NCI-H187 treated with DMSO at 0.1 percent for 48 hours (cell line): ENCODE results near the gene UGT1A10.

ENCODE experiments used
- DNase-seq: peaks from one replicate; lab custom pipeline; 2025; lab: John Stamatoyannopoulos, UW

The UGT1A10 gene

DNA sequence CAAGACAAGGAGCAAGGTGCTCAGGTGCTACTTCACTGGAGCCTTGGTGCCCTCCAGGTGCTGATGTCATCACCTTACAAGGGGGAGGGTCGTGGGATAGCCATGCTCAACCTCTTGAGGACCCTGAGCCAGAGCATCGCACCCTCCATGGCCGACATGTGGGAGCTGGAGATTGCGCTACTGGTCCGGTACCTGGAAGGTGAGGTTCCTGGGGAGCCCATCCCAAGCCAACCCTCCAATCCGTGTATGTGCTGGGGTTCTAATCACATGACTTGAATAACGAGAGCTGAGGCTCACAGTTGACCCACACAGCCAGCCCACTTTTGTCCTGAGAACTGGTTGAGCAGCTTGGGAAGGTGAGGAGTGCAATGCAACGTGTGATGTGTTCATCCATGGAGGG lies 167.7 kb downstream of the UGT1A10 start:
- no peak for DNase-seq

DNA sequence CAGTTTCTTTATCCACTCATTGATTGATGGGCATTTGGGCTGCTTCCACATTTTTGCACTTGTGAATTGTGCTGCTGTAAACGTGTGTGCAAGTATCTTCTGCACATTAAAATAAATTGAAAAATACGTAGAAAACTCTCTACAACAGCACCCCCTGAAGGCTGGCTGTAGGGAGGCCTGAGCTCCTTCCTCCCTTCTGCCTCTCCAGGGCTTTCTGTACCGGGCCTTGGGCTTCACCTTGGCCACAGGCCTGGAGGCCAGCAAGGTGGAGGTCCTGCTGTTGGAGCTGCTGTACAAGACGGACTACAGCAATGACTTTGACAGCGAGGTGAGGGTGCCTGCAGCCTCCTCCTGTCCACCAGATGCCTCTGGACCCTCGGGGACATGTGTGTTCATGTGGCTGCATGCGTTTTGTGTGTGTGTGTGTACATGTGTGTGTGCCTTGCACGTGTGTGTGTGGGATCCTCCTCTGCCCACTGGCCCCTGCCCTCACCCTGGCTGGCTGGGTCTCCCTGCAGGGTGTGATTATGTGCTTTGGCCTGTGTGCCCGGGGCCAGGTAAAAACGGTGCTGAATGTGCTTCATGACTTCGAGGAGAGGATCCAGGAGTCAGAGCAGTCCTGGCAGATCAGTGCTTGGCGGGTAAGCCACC lies 171.1 kb downstream of the UGT1A10 start:
- DNase-seq: no peak

DNA sequence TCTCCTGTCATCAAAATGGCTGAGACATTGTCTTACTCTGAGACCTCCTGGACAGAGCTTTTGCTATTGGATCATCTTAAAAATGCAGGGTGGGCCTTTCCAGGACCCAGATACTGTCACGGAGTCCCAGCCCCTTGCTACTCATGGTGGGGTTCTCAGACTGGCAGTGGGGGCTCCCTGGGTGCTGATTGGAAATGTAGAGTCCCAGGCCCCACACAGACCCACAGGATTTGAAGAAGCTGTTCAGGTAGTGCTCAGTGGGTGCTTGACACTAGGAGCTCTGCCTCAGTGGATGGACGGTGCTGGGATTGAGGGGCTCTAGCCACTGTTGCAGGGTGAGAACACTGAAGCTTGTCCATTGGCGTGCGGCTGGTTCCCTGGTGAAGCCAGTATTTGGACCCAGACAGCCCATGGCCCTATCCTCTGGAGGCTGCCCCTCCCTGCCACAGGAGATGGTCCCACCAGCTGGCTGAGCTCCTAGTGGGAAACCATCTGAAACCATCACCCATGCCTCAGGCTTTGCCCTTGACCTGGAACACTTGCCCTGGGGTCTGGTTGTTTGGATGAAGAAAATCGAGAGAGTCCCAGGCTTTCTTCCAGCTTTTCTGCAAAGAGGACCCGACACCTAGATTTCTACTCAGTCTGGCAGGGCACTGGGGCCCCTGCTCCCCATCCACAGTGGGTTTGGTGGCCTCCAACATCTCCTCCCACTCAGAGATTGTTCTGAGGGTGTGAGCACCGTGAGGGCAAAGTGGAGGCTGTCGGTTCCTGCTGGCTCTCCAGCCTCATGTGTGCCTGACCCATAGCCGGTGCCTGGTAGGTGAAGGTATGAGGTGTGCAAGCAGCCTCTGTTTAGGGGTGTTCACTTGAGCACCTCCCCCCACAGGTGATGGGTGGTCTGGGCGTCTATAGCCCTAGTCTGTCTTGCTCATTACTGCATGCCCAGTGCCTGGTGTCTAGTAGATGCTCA lies 172.0 kb downstream of the UGT1A10 start:
- no peak for DNase-seq

DNA sequence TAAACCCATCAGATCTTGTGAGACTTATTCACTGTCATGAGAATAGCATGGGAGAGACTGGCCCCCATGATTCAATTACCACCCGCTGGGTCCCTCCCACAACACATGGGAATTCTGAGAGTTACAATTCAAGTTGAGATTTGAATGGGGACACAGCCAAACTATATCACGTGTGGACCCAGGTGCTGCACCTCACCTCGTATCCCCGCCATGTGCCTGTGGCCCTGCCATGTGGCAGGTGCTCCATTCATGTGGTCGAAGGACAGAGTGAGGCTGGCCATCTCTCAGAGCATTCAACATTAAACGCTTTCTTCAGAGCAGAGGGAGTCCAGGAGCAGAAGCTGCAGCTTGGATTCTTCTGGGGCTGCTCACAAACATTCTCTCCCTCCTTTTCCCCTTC lies 174.1 kb downstream of the UGT1A10 start:
- no peak for DNase-seq

DNA sequence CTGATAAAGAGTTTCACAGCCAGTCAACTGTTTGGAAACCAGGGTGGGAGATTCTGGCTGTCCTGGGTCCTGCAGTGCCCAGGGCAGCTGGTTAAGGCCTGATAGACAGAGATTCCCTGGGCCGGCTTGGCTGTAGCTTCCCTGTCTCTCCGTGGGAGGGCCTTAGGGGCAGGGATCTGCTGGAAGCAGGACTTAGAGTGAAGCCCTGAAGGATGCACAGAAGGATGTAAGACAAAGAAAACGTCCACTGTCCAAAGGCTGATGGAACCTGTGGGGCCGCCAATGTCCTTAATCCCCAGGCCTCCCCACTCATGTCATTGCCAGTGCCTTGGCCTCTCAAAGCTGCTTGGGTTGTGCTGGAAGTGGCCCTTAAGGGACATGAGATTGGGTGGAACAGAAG lies 174.8 kb downstream of the UGT1A10 start:
- DNase-seq: no peak

DNA sequence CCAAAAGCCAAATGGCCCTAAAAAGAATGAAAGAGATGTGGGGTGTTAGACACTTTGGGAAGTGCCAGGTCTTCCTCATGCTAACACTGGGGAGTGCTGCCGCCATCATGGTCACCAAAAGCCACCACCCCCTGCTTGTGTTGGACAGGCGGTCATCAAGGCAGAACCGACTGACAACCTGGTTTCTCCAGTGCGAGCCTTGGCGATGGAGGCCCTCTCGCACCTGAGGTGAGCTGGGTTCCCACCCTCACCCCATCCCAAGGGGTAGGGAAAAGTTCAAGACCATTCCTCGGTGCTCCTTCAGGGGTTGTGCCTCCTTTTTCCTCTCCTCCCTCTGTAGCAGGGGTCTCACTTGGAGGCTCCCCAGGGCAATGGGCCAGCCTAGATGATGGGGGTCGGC lies 175.5 kb downstream of the UGT1A10 start:
- DNase-seq: no peak

DNA sequence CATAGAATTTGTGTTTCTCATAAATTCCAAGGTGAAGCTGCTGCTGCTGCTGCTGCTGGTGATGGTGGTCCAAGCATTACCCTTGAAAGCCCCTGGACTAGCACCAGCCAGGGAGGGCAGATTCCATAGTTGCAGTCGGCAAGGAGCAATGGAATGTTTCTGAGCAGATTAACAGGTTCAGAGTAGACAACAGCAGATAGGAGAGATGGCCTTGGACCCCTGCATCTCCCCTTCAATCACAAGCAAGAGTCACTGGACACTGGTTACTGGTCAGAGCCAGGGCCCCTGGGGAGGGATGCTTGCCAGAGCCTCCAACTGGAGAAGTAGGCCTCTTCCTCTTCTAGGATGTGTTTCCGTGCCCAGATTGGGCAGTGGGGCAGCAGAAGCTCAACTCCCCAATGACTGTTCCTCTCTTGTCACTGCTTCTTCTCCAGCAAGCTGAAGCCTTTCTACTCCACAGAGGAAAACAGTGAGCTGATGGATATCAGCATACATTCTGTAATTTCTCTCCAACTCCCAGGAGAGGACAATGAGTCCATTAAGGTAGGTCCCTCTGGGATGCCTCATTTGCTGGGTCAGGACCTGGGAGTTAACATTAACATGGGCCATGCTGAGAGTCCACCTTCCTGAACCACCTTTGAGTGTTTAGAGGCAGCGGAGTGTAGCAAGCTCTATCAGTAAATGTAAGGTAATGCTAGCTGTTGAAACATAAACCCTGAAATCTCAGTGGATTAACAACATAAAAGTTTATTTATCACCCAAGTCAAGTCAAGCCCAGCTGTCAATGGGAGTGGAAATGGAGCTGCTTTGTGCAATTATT lies 177.2 kb downstream of the UGT1A10 start:
- no peak for DNase-seq

DNA sequence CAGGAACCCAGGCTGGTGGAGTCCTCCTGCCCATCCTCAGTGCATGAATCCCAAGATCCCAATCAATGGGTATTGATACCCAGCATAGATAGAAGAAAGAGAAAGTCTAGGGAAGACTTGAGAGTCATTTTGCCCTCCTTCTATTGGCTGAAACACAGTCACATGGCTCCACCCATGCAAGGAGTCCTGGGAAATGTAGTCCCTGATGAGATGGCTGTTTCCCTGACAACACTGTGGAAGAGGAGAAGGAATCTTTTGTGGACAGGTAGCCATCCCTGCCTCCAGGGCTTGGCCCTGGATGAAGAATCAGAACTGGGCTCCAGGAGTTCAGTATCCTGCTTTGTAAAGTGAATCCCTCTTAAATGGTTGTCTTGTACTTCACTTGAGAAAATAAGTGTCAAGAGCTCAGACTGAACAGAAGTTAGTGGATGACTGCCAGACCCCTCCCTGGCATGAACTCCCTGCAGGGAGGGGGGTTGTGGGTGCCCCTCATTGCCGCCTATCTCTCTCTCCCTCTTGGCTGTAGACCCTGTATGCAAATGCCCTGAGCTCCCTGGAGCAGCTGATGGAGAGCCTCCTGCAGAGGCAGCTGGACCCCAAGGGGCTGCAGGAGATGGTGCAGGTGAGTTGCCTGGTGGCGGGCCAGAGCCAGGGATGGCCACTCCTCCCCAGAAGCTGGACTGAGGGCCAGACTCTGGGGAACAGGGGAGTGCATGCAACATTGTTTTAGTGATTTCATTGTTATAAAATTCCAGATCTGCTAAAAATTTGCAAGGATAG lies 178.0 kb downstream of the UGT1A10 start:
- no peak for DNase-seq

DNA sequence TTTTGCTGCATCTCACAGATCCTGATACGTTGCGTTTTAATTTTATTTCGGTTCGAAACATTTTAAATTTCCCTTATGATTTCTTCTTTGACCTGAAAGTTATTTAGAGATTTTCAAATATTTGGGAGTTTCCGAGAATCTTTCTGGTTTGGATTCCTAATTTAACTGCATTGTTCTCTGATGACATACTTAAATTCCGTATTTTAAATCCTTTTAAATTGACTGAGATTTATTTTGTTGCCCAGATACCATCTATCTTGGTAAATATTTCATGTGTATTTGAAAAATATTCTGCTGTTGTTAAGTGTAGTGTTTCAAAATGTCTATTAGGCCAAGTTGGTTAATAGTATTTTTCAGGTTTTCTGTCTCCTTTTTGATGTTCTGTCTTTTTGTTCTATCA lies 179.6 kb downstream of the UGT1A10 start:
- no peak for DNase-seq

DNA sequence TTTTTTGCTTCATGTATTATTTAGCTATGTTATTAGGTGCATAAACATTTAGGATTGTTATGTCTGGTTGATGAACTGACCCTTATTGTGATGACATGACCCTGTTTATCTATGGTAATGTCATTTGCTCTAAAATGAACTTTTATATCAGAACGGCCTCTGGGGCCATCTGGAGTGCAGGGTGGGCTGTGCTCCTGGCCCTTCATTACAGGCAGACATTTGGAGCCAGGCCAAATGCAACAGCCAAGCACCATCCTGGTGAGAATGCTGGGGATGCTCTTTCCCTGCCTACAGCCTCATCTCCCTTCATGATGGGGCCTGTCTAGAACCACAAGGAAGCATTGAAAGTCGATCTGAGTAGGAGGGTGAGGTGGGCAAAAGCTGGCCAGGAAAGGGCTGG lies 180.1 kb downstream of the UGT1A10 start:
- DNase-seq: no peak

DNA sequence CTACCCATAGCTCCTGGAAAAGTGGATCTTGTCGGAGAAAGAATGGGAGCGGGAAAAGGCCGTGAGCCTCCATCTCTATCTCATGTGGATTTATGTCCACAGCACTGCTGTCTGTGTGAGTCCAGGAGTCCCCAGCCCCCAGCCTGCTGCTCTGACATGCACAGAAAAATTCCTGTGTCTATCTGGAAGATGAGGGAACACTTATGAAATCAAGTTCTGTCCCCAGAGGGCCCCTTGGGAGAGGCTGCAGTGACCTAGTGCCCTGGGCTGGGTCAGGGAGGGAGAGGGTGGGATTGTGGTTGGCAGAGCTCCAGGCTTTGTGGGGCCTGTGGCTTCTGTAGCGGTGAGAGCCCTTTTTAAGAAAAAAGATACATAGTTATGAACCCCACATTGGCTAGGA lies 180.5 kb downstream of the UGT1A10 start:
- no peak for DNase-seq

DNA sequence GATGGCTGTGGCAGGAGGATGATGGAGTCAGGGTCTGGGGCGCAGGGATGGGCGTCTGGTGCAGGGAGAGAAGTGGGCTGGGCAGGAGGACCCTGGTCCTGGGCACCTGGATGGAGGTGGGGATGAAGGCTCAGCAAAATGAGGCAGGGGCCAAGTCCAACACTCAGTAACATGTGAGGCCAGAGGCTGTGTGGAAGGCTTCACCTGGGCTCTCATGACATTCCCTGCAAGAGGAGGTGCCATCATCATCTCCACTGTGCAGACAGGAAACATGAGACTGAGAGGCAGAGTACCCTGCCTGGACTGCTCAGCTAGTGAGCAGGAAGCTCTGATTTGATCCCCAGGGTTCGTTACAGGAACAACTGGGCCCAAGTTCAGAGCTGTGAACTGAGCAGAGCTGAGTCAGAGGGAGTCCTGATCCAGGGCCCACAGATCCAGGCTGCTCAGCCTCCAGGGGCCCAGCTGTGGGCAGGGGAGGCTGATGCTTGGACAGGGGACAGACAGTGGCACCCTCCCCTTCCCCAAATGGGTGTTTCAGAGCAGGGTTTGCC lies 181.2 kb downstream of the UGT1A10 start:
- DNase-seq: no peak

DNA sequence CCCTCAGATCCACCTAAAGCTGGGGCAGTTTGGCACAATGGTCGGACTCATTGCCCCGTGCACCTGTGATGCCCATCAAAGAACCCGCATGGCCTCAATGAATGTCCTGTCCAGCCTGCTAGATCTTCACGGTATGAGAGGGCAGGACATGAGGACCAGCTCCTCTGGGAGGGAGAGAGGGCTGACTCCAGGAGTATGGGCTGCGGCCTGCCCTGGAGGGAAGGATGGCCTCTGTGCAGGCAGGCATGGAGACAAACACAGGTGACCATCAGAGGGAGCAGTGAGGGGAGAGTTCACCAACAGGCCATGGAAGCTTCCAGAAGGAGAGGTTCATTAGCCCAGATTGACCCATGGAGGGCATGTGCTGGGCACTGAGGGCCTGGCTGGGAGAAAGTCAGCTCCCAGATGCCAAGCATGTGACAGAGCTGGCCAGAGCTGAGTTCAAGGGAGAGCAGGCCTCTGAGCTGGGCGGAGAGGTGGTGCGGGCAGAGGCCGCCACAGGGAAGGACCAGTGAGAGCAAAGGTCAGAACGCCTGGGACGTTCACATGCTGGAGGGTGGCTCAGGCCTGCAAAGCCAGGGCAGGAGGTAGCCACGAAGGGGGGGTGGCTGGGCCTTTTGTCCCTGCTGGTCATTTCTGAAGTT lies 181.9 kb downstream of the UGT1A10 start:
- no peak for DNase-seq

DNA sequence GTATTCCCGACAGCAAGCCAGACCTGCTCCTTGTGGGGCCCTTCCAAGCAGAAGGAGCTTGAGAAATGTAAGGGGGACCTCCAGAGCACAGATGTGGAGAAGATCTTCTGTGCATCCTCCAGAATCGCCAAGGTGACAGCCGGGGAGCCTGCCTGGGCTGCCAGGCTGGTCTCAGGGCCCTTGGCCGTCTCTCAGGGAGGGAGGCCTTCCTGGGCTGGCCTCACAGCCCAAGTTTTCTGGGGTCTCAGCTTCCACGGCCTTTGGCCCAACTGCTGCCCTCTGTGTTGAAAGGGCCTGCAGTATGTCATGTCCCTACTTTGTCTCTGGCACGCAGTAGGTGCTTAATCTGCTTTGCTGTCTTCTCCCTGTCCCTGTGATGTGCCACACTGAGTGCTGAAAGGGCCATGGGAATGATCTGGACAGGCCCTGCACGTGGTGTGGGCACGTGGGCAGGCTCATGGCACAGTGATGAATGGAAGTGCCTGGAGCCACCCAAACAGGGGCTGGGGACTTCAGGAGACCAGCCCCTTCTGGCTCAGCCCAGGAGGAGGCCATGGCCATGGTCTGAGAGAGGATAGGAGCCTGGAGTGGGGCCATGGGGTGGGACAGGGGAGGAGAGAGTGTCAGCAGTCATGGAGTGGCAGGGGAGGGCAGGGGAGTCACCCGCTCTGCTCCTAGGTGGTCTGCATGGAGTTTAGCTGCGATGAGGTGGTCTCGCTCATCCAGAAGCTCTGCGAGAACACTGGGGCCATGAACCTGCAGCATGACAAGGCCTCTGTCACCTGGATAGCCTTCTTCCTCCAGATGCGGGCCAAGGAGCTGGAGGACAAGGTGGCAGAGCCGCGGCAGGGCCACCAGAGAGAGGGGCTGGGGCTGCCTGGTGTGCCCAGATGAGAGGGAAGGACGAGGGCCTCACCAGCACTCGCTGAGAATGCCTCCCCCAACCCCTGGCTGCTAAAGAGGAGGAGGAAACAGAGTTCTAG lies 182.7 kb downstream of the UGT1A10 start:
- no peak for DNase-seq

DNA sequence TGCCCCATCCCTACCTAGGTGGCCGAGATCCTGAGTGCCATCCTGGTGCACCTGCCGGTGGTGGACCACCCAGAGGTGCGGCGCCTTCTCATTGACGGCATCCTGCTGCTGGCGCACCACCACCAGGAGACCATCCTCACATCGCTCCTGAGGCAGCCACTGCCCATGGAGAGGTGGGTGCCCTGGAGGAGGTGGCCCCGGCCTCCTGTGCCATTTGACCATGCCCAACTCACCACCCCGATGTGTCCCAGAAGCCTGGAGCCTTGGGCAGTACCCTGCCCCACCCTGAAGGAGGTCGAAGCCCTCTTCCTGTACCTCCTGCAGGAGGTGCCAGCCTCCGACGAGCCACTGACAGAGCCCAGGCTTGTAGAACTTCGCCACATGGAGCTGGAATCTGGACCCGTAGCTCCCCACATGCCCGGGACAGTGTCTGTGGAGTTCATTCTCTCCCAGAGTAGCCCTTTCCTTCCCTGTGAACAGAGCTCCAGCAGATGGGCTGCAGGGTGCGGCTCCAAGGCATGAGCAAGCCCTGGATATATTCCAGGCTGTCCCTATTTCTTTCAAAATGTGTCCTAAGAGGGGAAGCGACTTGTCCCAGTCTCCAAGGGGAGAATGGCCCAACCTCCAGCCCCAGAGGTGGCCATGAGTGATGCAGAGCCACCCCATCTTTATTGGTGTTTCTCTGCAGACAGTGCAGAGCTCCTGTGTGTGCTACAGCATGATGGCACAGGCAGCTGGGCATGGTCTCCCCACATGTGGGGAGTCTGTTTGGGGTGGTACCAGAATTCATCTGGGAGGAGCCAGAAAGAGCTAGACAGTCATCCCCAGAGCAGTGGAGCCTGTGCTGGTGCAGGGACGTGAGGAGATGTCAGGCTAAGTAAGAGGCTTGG lies 183.9 kb downstream of the UGT1A10 start:
- no peak for DNase-seq

DNA sequence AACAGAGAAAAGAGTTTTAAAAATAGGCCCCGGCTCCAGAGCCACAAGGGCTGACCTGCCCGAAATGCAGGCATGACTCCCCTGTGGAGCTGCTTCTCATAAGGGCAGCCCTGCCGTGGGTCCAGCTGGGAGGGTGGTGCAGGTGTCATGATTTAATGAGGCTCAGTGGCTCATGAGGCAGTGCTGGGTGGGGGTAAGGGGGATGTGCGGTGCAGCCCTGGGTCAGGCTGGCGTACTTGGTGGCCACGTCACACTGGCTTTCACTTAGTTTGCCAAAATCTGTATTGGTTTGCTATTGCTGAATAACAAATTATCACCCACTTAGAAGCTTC lies 184.5 kb downstream of the UGT1A10 start:
- no peak for DNase-seq

DNA sequence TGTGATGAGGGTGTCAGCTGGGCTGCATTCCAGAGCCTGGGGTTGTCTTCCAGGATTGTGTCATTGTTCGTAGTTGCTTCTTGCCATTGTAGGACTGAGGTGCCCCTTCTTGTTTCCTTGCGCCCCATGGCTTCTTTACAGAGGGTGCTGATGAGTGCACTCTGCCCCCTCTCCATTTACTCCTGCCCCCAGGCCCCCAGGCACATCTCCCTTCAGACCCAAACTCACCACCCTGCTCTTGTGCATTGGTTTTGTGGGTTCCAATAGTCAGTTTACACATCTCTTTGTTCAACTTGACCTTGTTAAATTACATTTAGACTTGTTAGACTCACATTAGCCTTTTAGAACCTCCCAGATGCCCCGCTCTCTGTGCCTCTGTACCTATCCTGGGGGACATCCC lies 184.9 kb downstream of the UGT1A10 start:
- no peak for DNase-seq

DNA sequence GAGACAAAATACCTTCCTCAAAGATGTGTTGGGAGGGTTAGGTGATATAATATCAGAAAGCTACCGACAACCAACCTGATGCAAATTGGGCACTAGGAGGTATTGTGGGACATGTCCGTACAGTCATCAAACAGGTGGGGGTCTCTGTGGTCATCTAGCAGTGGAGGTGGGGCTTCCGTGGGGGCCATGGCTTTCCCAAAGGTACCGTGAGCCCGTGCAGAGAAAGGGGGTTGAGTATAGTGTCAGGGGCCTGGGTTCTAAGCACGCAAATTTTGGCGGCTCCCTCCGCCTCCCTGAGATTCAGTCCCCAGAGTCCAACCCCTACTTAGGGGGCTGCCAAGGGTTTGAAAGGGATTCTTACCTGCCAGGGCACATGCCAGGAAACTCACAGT lies 185.5 kb downstream of the UGT1A10 start:
- no peak for DNase-seq
